Activated CD4-positive, alpha-beta T cell treated with anti-CD3 and anti-CD28 coated beads for 1 hour (primary cell): Measurements from ENCODE around the gene LRRC26.

Experiments used
- DNase-seq: peaks from one replicate; pipeline ENCODE4 v3.0.0-alpha.2; 2020

Gene LRRC26

GRCh38 chr9:137169896-137170358, at the start of gene LRRC26:
Gene LRRC26 (minus strand): TSS chr9:137170051. CDS start chr9:137169943, 108 bp downstream.
- DNase-seq = no peak

GRCh38 chr9:137218754-137219271, 49.0 kb upstream of the LRRC26 start:
- DNase-seq = no peak

GRCh38 chr9:137218212-137218753, 48.4 kb upstream of the LRRC26 start:
- no peak for DNase-seq

GRCh38 chr9:137217276-137218211, 47.7 kb upstream of the LRRC26 start:
- no peak for DNase-seq

- no peak for DNase-seq
Observed at GRCh38 chr9:137216188-137216965, 46.5 kb upstream of the LRRC26 start.

GRCh38 chr9:137215196-137215986, 45.5 kb upstream of the LRRC26 start:
- no peak for DNase-seq

GRCh38 chr9:137214620-137215019, 44.8 kb upstream of the LRRC26 start:
- no peak for DNase-seq

- no peak for DNase-seq
Observed at GRCh38 chr9:137213160-137214060, 43.6 kb upstream of the LRRC26 start.

GRCh38 chr9:137212520-137212919, 42.7 kb upstream of the LRRC26 start:
- no peak for DNase-seq

GRCh38 chr9:137211532-137211931, 41.7 kb upstream of the LRRC26 start:
- no peak for DNase-seq

- DNase-seq = no peak
Observed at GRCh38 chr9:137206602-137207001, 36.8 kb upstream of the LRRC26 start.

GRCh38 chr9:137205126-137206069, 35.5 kb upstream of the LRRC26 start, which contains the start of the genes NDOR1 and TMEM203:
Gene NDOR1 (plus strand): TSS chr9:137205700. CDS start chr9:137205778, 78 bp downstream.
Gene TMEM203 (minus strand): TSS chr9:137205648. CDS start chr9:137205414, 234 bp downstream.
- peak; percentile 89 for DNase-seq

- no peak for DNase-seq
Observed at GRCh38 chr9:137204731-137205125, 34.9 kb upstream of the LRRC26 start.

GRCh38 chr9:137202966-137203365, 33.1 kb upstream of the LRRC26 start:
- DNase-seq = no peak

- DNase-seq = no peak
Observed at GRCh38 chr9:137201205-137201868, 31.5 kb upstream of the LRRC26 start.

GRCh38 chr9:137200311-137201204, 30.7 kb upstream of the LRRC26 start, which contains the start of gene TPRN:
Gene TPRN (minus strand): TSS chr9:137200741. CDS start chr9:137200711, 30 bp downstream.
- peak; percentile 95 for DNase-seq

GRCh38 chr9:137199411-137200121, 29.7 kb upstream of the LRRC26 start:
- DNase-seq = no peak
